ENCODE measurements around the gene MOV10L1.

Gene MOV10L1

DNA sequence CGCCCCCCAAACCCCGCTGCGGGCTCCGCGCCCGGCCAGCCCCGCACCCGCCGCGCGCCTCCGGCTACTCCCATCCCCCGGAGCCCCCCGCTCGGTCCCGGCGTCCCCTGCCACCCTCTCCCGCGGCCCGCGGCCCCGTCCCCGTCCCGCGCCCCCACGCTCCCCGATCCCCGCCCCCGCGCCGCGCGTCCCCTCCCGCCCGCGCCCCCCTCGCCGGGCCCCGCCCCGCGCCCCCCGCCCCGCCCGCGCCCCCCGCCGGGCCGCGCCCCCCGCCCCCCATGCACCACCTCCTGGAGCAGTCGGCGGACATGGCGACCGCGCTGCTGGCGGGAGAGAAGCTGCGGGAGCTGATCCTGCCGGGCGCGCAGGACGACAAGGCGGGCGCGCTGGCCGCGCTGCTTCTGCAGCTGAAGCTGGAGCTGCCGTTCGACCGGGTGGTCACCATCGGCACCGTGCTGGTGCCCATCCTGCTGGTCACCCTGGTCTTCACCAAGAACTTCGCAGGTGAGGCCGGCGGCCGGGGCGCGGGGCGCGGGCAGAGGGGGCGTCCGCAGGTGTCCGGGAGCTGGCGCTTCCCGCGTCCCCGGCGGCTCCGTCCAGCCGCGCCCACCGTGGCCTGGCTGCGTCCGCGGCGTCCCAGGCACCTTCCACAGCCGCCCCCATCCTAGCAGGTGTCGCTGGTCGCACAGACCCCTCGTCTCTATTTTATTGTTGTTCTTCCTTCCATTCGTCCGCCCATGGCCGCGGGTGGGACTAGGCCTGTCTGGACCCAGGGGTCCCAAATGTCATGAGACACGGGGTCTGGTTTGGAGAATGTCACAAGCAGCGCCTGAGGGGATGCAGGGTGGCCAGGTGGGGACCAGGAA lies 80.9 kb downstream of the MOV10L1 start, which contains the start of gene PANX2:
PANX2 (plus strand) TSS at position 279 of the 866 bp plus-strand sequence; CDS start at position 279, 0 bp downstream.
- no peaks in the 10 kb centered on the region for H3K36me3 ChIP-seq (ENCODE audit: insufficient read depth, low read length)
- peak within 1 kb of the TSS; percentile 61; the same call in 1 of the 2 replicates for H3K9ac ChIP-seq (ENCODE audit: low read depth, low read length)
- H3K9me3 ChIP-seq (ENCODE audit: control insufficient read depth, insufficient read depth, low read length) = no peaks in the 10 kb centered on the region

DNA sequence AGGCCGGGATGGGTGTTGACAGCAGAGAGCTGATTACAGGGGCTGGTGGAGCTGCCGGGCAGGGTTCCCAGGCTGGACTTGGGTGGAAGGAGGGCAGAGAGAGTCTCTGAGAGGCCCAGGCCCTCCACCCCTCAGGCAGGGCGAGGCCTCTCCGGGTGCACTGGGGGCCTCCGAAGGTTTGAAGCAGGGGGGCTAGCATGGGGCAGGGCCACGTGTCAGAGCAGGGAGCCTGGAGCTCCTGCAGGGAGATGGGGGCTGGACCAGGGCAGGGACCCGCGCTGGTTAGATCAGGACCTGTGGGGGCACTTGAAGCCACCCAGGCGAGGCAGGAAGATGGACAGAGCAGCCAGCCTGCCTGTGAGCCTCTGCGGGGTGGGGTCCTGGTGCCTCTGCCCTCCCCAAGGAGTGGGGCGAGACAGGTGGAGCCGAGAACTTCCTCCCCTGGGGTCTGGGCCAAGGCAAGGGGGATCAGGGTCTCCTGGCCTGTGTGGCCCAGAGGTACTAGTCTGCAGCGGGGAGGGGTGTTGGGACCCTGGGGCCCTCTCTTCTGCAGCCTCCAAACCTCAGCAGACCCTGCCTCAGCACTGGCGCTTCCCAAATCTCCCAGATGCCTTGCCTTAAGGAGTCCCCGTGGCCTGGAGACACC lies 81.6 kb downstream of the MOV10L1 start:
- Histone ChIP-seq H3K9me3 (ENCODE audit: control insufficient read depth, insufficient read depth, low read length) (no peaks in the 10 kb centered on the region), H3K4me1 (ENCODE audit: insufficient read depth, low read length) (no peaks in the 10 kb centered on the region), H3K9ac (ENCODE audit: low read depth, low read length) (peak overlapping the region; percentile 61; the same call in 1 of the 2 replicates), H3K36me3 (ENCODE audit: insufficient read depth, low read length) (no peaks in the 10 kb centered on the region)

More for the DNA sequence above, 80.9 kb downstream of the MOV10L1 start, which contains the start of gene PANX2:
- H3K4me1 ChIP-seq (ENCODE audit: insufficient read depth, low read length) = no peaks in the 10 kb centered on the region

DNA sequence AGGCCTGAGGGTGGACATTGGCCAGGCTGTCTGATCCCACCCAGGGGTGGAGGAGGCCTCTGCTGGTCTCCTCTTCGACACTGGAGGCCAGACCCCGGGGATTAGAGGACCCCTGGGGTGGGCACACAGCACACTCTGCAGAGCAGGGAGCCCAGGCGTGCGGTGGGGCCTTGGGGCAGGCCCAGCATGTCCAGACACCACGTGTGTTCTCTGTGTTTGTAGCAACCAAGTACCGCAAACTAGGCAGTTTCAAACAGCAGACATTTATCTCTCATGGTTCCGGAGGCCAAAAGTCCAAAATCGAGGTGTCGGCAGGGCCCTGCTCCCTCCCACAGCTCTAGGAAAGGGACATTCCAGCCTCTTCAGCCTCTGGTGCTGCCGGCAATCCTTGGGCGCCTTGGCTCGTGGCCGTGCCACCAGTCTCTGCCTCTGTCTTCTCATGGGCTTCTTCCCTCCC lies 82.2 kb downstream of the MOV10L1 start:
- H3K36me3 ChIP-seq (ENCODE audit: insufficient read depth, low read length) = no peaks in the 10 kb centered on the region
- no peaks in the 10 kb centered on the region for H3K4me1 ChIP-seq (ENCODE audit: insufficient read depth, low read length)
- H3K9ac ChIP-seq (ENCODE audit: low read depth, low read length) = no peak overlapping the region
- no peaks in the 10 kb centered on the region for H3K9me3 ChIP-seq (ENCODE audit: control insufficient read depth, insufficient read depth, low read length)

DNA sequence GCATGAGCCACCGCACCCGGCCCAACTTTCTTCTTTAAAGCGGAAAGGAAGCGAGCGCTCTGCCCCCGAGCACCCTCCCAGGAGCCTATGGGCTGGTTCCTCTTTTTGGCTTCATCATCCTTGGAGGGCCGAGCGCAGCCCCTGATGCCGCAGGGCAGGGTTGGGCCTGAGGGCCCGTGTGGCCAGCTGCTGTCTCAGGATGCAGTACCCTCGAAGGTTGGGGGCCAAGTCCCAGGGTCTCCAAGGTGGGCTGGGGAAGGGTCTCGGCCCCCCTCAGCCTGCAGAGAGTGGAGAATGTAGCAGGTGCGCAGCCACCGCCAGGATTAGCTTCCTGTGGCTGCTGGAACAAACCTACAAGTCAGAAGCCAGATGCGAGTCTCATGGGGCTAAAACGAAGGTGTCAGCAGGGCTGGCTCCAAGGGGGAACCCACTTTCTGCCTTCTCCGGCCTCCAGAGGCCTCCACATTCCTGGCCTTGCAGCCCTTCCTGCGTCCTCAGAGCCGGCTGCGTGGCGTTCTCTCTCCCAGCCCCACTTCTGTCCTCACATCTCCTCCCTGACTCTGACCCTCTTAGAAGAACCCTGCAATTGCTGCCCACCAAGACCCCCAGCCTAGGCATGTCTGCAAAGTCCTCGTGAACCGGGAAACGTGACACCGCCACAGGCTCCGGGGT lies 83.6 kb downstream of the MOV10L1 start:
- Histone ChIP-seq H3K9me3 (ENCODE audit: control insufficient read depth, insufficient read depth, low read length) (no peaks in the 10 kb centered on the region), H3K9ac (ENCODE audit: low read depth, low read length) (no peak overlapping the region), H3K4me1 (ENCODE audit: insufficient read depth, low read length) (no peaks in the 10 kb centered on the region), H3K36me3 (ENCODE audit: insufficient read depth, low read length) (no peaks in the 10 kb centered on the region)

DNA sequence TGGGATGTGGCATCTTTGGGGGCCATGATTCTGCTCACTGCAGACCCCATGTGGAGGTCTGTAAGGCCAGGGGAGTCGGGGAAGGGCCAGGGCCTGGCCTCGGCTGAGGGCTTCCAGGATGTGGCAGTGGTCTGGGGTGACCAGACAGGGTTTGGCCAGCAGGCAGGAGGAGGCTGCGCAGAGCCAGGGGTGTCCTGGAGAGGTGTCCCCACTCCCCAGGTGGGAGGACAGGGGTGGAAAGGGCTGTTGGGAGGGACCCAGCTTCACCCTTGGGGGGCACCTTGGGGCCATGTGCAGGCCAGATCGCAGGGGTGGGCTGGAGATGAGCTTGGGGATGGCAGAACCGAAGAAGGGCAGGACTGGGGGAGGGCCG lies 84.2 kb downstream of the MOV10L1 start:
- H3K36me3 ChIP-seq (ENCODE audit: insufficient read depth, low read length) = no peaks in the 10 kb centered on the region
- no peaks in the 10 kb centered on the region for H3K9me3 ChIP-seq (ENCODE audit: control insufficient read depth, insufficient read depth, low read length)
- no peak overlapping the region for H3K9ac ChIP-seq (ENCODE audit: low read depth, low read length)
- no peaks in the 10 kb centered on the region for H3K4me1 ChIP-seq (ENCODE audit: insufficient read depth, low read length)

DNA sequence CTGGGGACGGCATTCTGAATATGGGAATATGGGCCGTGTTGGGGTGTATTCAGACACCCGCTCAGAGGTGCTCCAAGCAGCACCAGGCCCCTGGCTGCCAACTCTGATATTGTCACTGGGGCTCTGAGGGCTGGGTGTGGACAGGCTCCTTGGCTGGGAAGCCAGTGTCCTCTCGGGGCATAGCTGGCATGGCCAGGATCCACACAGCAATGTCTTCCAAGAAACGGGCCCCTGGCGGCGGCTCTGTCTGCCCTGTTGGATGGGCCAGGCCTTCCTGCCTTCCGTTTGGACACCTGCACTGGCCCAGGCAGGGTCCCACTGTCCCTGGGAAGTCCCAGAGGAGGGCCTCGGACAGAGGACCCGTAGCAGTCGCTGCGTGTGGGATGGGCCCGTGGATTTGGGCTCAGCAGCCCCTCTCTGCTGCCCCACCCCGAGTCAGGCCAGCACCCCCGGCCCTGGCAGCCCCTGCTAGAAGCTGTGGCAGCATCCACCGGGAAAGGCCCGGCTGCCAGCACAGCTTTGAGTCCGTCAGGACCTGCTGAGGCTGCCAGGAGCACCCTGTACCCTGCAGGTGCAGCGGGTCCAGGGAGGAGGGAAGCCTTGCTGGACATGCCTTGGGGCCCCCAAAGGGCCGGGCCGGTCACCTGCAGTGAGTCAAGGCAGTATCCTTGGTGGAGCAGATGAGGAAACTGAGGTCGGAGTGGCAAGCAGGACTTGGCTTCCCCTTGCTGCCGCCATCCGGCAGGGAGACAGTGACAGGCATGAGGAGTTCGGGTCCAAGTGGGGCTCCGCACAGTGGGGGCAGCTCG lies 84.8 kb downstream of the MOV10L1 start:
- Histone ChIP-seq H3K36me3 (ENCODE audit: insufficient read depth, low read length) (no peaks in the 10 kb centered on the region), H3K9ac (ENCODE audit: low read depth, low read length) (no peak overlapping the region), H3K4me1 (ENCODE audit: insufficient read depth, low read length) (no peaks in the 10 kb centered on the region), H3K9me3 (ENCODE audit: control insufficient read depth, insufficient read depth, low read length) (no peaks in the 10 kb centered on the region)

DNA sequence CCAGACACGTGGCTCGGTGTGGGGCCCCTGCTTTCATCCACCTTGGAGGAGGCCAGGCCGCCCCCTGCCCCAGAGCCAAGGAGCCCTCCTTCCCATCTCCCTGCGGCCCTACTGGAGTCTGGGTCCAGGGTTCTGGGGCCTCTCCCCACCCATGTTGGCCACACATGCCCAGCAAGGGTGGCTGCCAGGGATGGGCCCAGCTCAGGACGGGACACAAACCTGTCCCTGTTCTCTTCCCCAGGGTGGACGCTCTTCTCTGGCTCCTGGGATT lies 85.3 kb downstream of the MOV10L1 start:
- H3K4me1 ChIP-seq (ENCODE audit: insufficient read depth, low read length) = no peaks in the 10 kb centered on the region
- no peaks in the 10 kb centered on the region for H3K36me3 ChIP-seq (ENCODE audit: insufficient read depth, low read length)
- no peak overlapping the region for H3K9ac ChIP-seq (ENCODE audit: low read depth, low read length)
- no peaks in the 10 kb centered on the region for H3K9me3 ChIP-seq (ENCODE audit: control insufficient read depth, insufficient read depth, low read length)

DNA sequence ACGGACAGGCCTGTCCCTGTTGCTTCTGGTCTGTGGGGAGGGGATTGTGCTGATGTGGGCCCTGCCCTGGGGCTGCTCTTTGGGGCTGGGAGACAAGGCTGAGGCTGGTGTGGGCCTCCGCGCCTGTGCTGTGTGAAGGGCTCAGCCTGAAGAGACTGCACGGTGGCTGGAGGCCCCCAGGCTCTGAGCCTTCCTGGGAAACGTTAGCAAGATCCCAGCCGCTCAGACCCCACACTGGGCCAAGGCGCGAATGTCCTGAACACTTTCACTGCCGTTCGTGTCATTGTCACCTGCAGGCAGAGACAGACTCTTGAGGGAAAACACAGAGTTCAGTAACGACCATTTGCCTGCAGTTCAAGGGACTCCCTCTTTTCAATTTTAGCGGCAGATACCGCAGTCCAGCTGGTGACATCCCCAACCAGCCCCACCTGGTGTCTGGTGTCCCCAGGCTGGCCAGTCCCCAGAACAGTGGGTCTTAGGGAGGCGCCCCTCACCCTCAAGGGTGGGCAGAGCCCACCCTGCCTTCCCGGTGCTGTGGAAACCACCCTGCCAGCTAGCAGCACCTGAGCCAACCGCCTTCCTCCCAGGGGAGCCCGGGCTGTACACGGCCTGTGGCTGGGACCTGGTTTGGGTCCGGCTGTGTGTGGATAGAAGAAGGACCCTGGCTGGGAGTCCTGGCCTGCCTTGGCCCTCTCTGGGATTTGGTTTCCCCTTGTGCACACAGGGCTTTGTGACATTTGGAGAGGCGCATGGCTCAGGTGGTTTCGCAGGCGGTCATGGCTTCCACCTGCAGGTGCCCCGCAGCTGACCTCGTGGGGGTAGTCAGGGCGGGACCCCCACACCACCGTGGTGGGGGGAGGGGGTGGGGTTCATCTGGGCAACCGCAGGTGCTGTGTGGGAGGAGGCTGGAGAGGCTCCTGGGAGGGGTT lies 86.4 kb downstream of the MOV10L1 start:
- Histone ChIP-seq H3K4me1 (ENCODE audit: insufficient read depth, low read length) (no peaks in the 10 kb centered on the region), H3K9me3 (ENCODE audit: control insufficient read depth, insufficient read depth, low read length) (no peaks in the 10 kb centered on the region), H3K9ac (ENCODE audit: low read depth, low read length) (no peak overlapping the region), H3K36me3 (ENCODE audit: insufficient read depth, low read length) (no peaks in the 10 kb centered on the region)

DNA sequence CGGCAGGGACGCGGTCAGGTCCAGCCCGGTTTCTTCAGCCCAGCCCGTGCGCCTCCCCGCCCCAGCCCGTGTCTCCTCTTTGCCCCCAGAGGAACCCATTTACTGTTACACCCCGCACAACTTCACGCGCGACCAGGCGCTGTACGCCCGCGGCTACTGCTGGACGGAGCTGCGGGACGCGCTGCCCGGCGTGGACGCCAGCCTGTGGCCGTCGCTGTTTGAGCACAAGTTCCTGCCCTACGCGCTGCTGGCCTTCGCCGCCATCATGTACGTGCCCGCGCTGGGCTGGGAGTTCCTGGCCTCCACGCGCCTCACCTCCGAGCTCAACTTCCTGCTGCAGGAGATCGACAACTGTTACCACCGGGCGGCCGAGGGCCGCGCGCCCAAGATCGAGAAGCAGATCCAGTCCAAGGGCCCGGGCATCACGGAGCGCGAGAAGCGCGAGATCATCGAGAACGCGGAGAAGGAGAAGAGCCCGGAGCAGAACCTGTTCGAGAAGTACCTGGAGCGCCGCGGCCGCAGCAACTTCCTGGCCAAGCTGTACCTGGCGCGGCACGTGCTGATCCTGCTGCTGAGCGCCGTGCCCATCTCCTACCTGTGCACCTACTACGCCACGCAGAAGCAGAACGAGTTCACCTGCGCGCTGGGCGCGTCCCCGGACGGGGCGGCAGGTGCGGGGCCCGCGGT lies 87.2 kb downstream of the MOV10L1 start:
- Histone ChIP-seq H3K36me3 (ENCODE audit: insufficient read depth, low read length) (no peaks in the 10 kb centered on the region), H3K9me3 (ENCODE audit: control insufficient read depth, insufficient read depth, low read length) (no peaks in the 10 kb centered on the region), H3K4me1 (ENCODE audit: insufficient read depth, low read length) (no peaks in the 10 kb centered on the region), H3K9ac (ENCODE audit: low read depth, low read length) (no peak overlapping the region)

DNA sequence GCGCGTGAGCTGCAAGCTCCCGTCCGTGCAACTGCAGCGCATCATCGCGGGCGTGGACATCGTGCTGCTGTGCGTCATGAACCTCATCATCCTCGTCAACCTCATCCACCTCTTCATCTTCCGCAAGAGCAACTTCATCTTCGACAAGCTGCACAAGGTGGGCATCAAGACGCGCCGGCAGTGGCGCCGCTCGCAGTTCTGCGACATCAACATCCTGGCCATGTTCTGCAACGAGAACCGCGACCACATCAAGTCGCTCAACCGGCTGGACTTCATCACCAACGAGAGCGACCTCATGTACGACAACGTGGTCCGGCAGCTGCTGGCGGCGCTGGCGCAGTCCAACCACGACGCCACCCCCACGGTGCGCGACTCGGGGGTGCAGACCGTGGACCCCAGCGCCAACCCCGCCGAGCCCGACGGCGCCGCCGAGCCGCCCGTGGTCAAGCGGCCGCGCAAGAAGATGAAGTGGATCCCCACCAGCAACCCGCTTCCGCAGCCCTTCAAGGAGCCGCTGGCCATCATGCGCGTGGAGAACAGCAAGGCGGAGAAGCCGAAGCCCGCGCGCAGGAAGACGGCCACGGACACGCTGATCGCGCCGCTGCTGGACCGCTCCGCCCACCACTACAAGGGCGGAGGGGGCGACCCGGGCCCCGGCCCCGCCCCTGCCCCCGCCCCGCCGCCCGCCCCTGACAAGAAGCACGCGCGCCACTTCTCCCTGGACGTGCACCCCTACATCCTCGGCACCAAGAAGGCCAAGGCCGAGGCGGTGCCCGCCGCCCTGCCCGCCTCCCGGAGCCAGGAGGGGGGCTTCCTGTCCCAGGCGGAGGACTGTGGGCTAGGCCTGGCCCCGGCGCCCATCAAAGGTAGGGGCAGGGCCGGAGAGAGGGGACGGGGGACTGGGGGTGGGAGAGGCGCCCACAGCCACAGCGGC lies 88.0 kb downstream of the MOV10L1 start:
- Histone ChIP-seq H3K9ac (ENCODE audit: low read depth, low read length) (no peak overlapping the region), H3K9me3 (ENCODE audit: control insufficient read depth, insufficient read depth, low read length) (no peaks in the 10 kb centered on the region), H3K4me1 (ENCODE audit: insufficient read depth, low read length) (no peaks in the 10 kb centered on the region), H3K36me3 (ENCODE audit: insufficient read depth, low read length) (no peaks in the 10 kb centered on the region)

DNA sequence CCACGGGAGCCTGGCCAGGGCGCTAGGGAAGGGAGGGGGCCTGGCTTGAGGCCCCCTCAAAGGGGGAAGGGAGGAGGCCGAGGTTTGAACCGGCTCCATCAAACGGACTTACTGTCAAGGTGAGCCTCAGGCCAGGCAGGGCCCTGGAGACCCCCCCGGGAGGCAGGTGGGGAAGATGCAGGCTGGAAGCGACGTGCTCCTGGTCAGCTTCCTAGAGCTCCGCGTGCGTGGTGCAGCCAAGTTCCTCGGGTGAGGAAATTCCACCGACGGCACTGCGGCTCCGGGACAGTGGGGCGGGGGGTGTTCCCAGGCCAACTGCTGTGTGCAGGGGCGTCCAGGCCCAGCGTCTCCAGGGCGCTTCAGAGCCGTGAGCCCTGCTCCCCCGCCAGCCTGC lies 88.7 kb downstream of the MOV10L1 start:
- H3K9me3 ChIP-seq (ENCODE audit: control insufficient read depth, insufficient read depth, low read length) = no peaks in the 10 kb centered on the region
- no peaks in the 10 kb centered on the region for H3K36me3 ChIP-seq (ENCODE audit: insufficient read depth, low read length)
- H3K9ac ChIP-seq (ENCODE audit: low read depth, low read length) = no peak overlapping the region
- peaks cover 1% of the 10 kb centered on the region; the same call in 1 of the 2 replicates for H3K4me1 ChIP-seq (ENCODE audit: insufficient read depth, low read length)

Measured in ES-I3 (cell line).